Measurements from ENCODE around the gene NUP54. TPM values are rescaled to one million over a fixed set of nuclear protein-coding genes. Genes with fewer than 3 reads are reported as not detected.

NUP54 gene
- total and polyA plus RNA-seq, 8 donors = 26.8 to 118 (median 88.5) TPM

DNA sequence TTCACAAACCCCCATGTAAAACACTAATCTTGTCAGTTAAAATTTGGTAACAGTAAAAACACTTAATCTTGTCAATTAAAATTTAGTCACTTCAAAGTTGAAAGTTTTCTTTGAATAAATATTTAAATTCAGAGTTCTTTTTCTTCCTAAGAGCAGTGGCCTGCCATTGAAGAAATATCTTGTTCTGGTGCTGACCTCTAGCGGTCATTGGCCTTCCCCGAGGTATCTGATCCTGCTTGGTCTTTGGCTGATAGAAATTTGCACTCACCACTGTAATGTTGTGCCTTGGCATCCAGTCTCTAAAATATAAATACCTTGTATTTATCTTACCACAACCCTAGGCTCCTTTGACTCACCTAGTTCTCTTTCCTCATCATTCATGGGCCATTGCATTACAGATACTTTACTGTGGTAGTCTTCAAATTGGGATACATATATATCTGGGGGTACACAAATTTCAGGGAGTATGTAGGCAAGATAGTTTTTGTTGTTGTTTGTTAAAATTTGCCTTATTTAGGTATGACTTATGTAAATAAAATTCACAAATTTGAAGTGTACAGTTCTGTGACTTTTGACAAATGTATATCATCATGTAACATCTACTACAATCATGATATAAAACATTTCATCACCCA lies 80.4 kb downstream of the NUP54 start:
- intact Hi-C loops (cut with DNase I) = loop anchor here in 1 of 2 donors (5.0 kb wide), 1 partner anchor 75 kb away; the partner anchor contains the start of gene SDAD1
- DNase-seq (peak in 3 of 4 donors; percentile 50 to 80 (median 51)), ATAC-seq (peak; percentile 96)
- no peaks in the 10 kb centered on the region for H3K9me3 ChIP-seq
- TF ChIP-seq, protein P1, sequence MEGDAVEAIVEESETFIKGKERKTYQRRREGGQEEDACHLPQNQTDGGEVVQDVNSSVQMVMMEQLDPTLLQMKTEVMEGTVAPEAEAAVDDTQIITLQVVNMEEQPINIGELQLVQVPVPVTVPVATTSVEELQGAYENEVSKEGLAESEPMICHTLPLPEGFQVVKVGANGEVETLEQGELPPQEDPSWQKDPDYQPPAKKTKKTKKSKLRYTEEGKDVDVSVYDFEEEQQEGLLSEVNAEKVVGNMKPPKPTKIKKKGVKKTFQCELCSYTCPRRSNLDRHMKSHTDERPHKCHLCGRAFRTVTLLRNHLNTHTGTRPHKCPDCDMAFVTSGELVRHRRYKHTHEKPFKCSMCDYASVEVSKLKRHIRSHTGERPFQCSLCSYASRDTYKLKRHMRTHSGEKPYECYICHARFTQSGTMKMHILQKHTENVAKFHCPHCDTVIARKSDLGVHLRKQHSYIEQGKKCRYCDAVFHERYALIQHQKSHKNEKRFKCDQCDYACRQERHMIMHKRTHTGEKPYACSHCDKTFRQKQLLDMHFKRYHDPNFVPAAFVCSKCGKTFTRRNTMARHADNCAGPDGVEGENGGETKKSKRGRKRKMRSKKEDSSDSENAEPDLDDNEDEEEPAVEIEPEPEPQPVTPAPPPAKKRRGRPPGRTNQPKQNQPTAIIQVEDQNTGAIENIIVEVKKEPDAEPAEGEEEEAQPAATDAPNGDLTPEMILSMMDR (IDR thresholded peaks at IDR 0.05) = peak; percentile 80 to 81
- H3K36me3 ChIP-seq = no peaks in the 10 kb centered on the region
- no peak overlapping the region for H3K4me3 ChIP-seq
- H3K27me3 ChIP-seq = no peaks in the 10 kb centered on the region
- H3K27ac ChIP-seq = no peak overlapping the region
- H3K4me1 ChIP-seq = no peaks in the 10 kb centered on the region

DNA sequence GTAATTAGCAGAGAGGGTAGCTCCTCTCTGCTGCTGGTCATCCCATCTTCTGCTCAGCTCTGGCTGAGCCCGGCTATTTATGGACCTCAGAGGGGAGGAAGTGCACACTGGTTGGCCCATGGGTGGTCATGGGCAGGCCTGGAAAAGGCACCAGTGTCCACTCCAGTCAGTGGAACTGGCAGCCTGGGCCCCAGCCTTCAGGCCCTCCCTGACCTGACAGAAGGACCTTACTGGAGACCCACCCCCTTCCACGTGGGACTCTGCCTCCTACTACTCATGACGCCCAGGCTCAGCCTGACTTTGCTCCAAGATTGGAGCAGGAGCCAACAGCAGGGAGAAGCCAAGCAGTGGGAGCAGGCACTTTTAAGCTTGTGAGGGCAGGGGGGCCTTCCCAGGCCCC lies 81.7 kb downstream of the NUP54 start:
- no peak for DNase-seq

More for the DNA sequence above, 81.7 kb downstream of the NUP54 start:
- Histone ChIP-seq H3K36me3 (no peaks in the 10 kb centered on the region), H3K27ac (no peak overlapping the region), H3K4me1 (no peaks in the 10 kb centered on the region), H3K4me3 (no peak overlapping the region), H3K27me3 (no peaks in the 10 kb centered on the region), H3K9me3 (no peaks in the 10 kb centered on the region)
- intact Hi-C loops (cut with DNase I) = loop anchor here in 1 of 2 donors (5.0 kb wide), 1 partner anchor 74 kb away; the partner anchor contains the start of gene SDAD1
- ATAC-seq = no peak
- TF ChIP-seq, protein P1 (IDR thresholded peaks at IDR 0.05) = no peak

Other genes with a start within 250 kb of the NUP54 start
- gene PPEF2, start 245.9 kb downstream of the NUP54 start, total RNA-seq = not detected
- gene PPEF2, start 245.9 kb downstream of the NUP54 start, polyA plus RNA-seq (ENCODE audit: insufficient read length in 6 of 6) = under 1 TPM in 4 of 6 donors, not detected in 2; 0.06 to 0.54 (median 0.26) TPM
- gene NAAA, start 207.4 kb downstream of the NUP54 start, total RNA-seq = 10 to 100 TPM; 25.1 to 25.9 TPM
- 10 to 100 TPM in 2 of 6 donors, 1 to 10 TPM in 4; 6.8 to 17.0 (median 8.8) TPM for gene NAAA, start 207.4 kb downstream of the NUP54 start, polyA plus RNA-seq (ENCODE audit: insufficient read length in 6 of 6)
- gene SDAD1, start 157.5 kb downstream of the NUP54 start, total RNA-seq = 10 to 100 TPM; 26.2 to 35.9 TPM
- gene SDAD1, start 157.5 kb downstream of the NUP54 start, polyA plus RNA-seq (ENCODE audit: insufficient read length in 6 of 6) = 10 to 100 TPM; 32.0 to 37.7 (median 34.4) TPM
- 1 to 10 TPM; 1.1 to 4.1 TPM for gene CXCL9, start 140.9 kb downstream of the NUP54 start, total RNA-seq
- gene CXCL9, start 140.9 kb downstream of the NUP54 start, polyA plus RNA-seq (ENCODE audit: insufficient read length in 6 of 6) = 1 to 10 TPM in 2 of 6 donors, under 1 TPM in 4; 0.53 to 1.7 (median 0.87) TPM
- gene CXCL10, start 124.9 kb downstream of the NUP54 start, total RNA-seq = 10 to 100 TPM in 1 of 2 donors, 1 to 10 TPM in 1; 3.4 to 31.6 TPM
- gene CXCL10, start 124.9 kb downstream of the NUP54 start, polyA plus RNA-seq (ENCODE audit: insufficient read length in 6 of 6) = 1 to 10 TPM in 5 of 6 donors, under 1 TPM in 1; 0.94 to 3.1 (median 1.6) TPM
- gene CXCL11, start 112.3 kb downstream of the NUP54 start, total RNA-seq = 1 to 10 TPM in 1 of 2 donors, under 1 TPM in 1; 0.41 to 1.9 TPM
- under 1 TPM in 5 of 6 donors, not detected in 1; 0.08 to 0.44 (median 0.21) TPM for gene CXCL11, start 112.3 kb downstream of the NUP54 start, polyA plus RNA-seq (ENCODE audit: insufficient read length in 6 of 6)
- gene ART3, start 73.7 kb downstream of the NUP54 start, total RNA-seq = not detected
- gene ART3, start 73.7 kb downstream of the NUP54 start, polyA plus RNA-seq (ENCODE audit: insufficient read length in 6 of 6) = under 1 TPM; 0.15 to 0.62 (median 0.36) TPM
- 100 to 1,000 TPM; 219 to 223 TPM for gene SCARB2, start 65.4 kb upstream of the NUP54 start, total RNA-seq
- gene SCARB2, start 65.4 kb upstream of the NUP54 start, polyA plus RNA-seq (ENCODE audit: insufficient read length in 6 of 6) = 100 to 1,000 TPM; 212 to 266 (median 241) TPM
- 1 to 10 TPM; 3.2 TPM for gene FAM47E, start 103.3 kb upstream of the NUP54 start, total RNA-seq
- gene FAM47E, start 103.3 kb upstream of the NUP54 start, polyA plus RNA-seq (ENCODE audit: insufficient read length in 6 of 6) = 1 to 10 TPM; 5.2 to 8.5 (median 6.7) TPM
- 1 to 10 TPM; 8.8 to 9.0 TPM for gene STBD1, start 158.3 kb upstream of the NUP54 start, total RNA-seq
- 1 to 10 TPM; 2.2 to 3.9 (median 2.6) TPM for gene STBD1, start 158.3 kb upstream of the NUP54 start, polyA plus RNA-seq (ENCODE audit: insufficient read length in 6 of 6)